NCI-H1930 (cell line): ENCODE results near the gene DMPK.

Experiments used
- DNase-seq, 2 experiments: peaks; one replicate each; lab custom pipeline; 2025; lab: John Stamatoyannopoulos, UW

Gene DMPK

GRCh38 chr19:45785781-45786532 lies 3.7 kb upstream of the DMPK start:
- no peak for DNase-seq

GRCh38 chr19:45785097-45785496 lies 2.8 kb upstream of the DMPK start:
- no peak for DNase-seq

- DNase-seq, result no peak
Measured at GRCh38 chr19:45784096-45784495, 1.8 kb upstream of the DMPK start.

GRCh38 chr19:45782820-45783785 lies 813 bp upstream of the DMPK start:
- no peak for DNase-seq

GRCh38 chr19:45781214-45782161 lies 802 bp downstream of the DMPK start:
- no peak for DNase-seq

- no peak for DNase-seq
Measured at GRCh38 chr19:45780448-45781213, 1.7 kb downstream of the DMPK start.

GRCh38 chr19:45780146-45780447 lies 2.2 kb downstream of the DMPK start:
- no peak for DNase-seq

- DNase-seq, result no peak
Measured at GRCh38 chr19:45779231-45780145, 2.8 kb downstream of the DMPK start.

- no peak for DNase-seq
Measured at GRCh38 chr19:45778010-45778661, 4.2 kb downstream of the DMPK start.

GRCh38 chr19:45777395-45777961 lies 4.8 kb downstream of the DMPK start:
- no peak for DNase-seq

GRCh38 chr19:45774765-45775164 lies 7.5 kb downstream of the DMPK start:
- DNase-seq, result no peak

- DNase-seq, result no peak
Measured at GRCh38 chr19:45773384-45773783, 8.9 kb downstream of the DMPK start.

- no peak for DNase-seq
Measured at GRCh38 chr19:45772912-45773311, 9.4 kb downstream of the DMPK start.

- no peak for DNase-seq
Measured at GRCh38 chr19:45772130-45772840, 10.0 kb downstream of the DMPK start.

GRCh38 chr19:45771311-45771933 lies 10.9 kb downstream of the DMPK start:
- no peak for DNase-seq

GRCh38 chr19:45770192-45771101 lies 11.8 kb downstream of the DMPK start:
- DNase-seq, result peak; percentile 96 to 98

- peak in 1 of 2 experiments; percentile 74 for DNase-seq
Measured at GRCh38 chr19:45769821-45770191, 12.5 kb downstream of the DMPK start.
